ENCODE data around the gene NKD2.
"Not testable (repeated sequence)": the region's sequence is repeated elsewhere in the genome, so short reads cannot be mapped to it uniquely, and the experiment has no call there.

The NKD2 gene

DNA sequence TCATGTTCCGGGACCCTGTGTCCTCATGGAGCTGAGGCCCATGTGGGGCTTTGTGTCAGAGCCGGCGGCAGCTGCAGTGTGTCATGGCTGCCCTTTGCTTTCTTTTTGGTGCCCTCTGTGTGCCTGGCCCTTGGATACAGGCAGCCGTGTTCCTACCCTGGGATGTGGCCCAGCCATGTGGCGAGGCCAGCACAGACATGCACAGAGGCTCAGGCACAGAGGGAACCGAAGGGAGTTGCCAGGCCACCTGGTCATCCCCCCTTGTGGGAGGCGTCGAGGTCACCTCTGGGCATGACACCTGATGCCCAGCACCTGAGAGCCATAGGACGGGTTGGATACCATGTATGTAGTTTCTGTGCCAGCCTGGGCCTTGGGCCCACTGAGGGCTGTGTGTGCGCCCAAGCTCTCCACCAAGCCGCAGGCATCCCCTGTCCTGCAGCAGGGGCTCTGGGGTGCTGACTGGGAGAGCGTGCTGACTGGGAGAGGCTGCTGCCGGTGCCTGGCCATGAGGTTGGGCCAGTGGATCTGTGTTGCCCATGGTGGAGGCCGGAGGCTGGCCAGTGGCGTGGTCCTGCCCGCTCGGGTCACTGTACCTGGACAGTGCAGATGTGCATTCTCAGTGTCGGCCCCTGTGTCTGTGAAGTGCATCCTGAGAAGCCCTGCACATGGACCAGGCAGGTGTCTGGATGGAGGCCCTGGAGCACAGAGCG, 4.8 kb downstream of the NKD2 start:
- no peak for DNase-seq (ENCODE audit: low read depth, low spot score)

DNA sequence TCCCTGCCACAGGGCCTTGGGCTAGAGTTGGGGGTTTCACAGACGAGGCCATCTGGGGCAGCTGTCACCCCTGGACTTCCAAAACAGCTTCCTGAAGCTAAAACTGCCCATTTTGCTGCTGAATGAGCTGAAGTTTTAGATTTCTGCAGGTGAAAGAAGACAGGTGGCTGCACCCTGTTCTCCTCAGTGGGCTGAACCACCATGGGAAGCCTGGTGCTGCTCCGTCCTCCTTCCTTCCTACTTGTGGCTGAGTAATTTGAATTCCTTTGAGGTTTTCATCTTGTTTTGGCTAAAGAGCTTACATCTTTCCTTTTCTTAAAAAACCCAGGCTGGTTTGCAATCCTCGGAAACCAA, 5.3 kb downstream of the NKD2 start:
- no peak for DNase-seq (ENCODE audit: low read depth, low spot score)

DNA sequence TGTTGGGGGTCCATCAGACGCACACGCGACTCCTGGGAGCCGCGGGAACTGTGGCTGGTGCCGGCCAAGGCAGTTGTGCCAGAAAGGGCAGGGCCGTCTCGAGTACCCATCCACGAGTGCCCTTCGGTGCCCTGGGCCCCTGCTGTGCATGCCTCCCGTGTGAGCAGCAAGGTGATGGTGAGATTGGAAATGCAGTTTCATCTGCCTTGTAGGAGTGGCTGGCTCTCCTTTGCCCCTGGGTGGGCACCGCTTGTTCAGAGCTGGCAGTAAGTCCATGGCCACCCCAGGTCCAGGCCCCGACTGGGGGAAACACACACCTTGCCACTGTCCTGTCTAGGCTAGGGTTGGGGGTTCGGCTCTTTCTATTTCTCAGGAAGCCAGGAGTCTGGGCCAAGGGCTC, 5.7 kb downstream of the NKD2 start:
- no peak for DNase-seq (ENCODE audit: low read depth, low spot score)

DNA sequence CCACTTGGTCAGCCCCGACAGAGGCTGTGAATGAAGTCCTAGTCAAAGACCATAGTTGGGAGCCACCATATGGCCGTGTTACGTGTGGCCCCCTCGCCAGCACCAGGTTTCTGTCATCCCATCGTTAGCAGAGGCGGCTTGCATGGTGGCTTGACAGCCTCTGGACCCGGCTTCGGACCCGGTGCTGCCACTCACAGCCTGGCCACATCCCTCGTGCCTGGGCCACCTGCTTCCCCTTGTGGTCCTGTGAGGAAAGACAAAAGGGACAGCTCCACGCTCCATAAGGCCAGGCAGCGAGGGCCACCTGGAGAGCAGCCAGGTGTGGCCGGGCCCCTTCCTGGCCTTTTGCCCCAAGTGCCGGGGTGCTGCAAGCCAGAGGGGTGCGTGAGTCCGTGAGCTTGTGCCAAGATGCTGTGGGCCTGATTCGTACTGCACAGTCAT, 6.2 kb downstream of the NKD2 start:
- no peak for DNase-seq (ENCODE audit: low read depth, low spot score)

DNA sequence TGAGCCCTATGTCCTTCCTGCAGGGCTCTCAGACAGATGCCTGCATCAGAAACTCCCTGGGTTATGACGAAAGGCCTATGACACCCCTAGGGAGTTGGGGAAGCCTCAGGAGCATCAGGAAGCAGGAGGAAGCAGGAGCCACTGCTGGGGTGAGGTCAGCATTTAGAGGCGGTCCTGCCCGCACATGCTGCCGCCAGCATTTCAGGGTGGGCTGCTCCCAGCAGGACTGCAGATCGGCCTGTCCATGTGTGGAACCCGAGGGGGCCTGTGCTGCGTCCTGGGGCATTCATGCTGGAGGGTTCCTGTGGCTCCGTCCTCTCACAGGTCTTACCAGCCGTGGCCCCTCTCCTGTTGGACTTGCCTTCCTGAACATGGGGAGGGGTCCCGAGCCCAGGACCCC, 6.9 kb downstream of the NKD2 start:
- DNase-seq (ENCODE audit: low read depth, low spot score) = no peak

DNA sequence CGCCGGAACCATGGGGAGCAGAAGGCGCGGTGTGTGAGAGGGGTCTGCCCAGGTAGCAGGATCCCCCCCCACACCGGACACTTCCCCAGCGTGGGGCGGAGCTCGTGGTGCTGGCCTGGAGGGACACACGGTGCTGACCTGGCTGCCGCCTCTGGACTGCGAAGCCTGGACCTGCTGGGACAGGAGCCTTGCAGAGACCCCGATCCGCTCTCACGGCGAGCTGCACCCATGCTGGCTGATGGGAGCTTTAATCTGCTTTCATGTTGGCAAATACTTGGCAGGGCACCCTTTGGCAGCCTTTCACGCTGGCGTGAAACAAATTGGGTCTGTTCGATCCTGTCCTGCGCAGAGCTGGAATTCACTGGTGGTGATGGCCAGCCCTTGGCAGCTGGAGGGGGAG, 7.4 kb downstream of the NKD2 start:
- DNase-seq (ENCODE audit: low read depth, low spot score) = no peak

DNA sequence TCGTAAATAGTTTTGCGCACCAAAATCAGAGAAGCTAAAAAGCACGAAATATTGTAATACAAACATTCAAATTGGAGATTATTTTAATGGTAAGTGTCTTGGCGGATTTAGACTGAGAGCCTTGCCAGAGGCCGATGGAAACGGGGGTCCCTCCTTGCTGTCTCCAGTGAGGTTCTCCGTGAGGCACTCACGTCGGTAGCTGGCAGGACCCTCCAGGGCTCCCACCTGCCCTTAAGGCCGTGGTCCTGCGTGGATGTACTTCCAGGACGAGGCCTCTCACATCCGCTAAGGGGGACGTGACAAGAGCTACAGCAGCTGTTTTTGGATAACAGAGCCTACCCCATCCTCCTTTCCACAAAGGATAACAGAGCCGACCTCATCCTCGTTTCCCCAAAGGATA, 7.9 kb downstream of the NKD2 start:
- DNase-seq (ENCODE audit: low read depth, low spot score) = no peak

DNA sequence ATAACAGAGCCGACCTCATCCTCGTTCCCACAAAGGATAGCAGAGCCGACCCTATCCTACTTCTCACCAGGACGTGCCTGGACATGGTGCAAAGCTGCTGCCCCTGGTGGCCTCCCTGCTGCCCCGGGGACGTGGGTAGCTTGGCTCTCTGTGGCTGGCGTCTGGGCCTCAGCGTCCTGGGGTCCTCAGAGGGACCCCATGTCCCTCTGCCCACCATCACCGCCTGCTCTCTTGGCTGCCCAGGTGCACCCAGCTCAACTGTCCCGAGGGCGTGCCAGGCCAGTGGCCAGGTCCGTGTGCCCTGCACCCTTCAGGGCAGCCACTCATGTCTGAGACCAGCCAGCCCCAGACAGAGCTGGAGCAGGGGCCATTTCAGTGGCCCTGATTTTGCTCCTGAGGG, 8.5 kb downstream of the NKD2 start:
- no peak for DNase-seq (ENCODE audit: low read depth, low spot score)

DNA sequence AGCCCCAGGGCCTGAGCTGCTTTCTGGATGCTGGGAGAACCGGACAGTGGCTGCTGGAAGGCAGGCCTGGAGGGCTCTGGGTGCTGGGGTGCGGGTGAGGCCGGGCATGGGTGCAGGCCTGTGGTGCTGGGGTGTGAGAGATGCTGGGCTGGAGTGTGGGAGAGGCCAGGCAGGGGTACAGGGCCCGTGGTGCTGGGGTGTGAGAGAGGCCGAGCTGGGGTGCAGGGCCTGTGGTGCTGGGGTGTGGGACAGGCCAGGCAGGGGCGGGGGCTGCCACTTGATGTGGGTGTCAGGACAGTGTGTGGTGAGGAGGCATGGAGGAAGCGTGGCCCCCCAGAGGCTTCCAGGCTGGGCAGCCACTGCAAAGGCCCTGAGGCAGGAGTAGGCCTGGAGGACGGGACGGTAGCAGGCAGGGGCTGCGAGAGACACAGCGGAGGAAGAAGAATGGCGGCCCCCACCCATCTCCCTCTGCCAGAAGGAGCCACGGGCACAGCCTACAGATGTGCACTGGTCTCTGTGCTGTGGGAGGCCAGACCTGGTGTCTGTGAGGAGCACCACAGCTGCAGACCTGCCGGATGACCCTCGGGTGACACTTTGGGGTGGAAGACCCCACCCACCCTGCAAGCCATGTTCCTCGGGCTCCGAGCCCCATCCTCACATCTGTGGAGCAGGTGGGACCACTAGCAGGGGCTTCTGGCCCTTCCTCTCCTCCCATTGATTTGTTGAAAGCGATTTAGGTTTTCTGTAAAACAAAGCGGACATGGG, 9.3 kb downstream of the NKD2 start:
- DNase-seq (ENCODE audit: low read depth, low spot score) = no peak

DNA sequence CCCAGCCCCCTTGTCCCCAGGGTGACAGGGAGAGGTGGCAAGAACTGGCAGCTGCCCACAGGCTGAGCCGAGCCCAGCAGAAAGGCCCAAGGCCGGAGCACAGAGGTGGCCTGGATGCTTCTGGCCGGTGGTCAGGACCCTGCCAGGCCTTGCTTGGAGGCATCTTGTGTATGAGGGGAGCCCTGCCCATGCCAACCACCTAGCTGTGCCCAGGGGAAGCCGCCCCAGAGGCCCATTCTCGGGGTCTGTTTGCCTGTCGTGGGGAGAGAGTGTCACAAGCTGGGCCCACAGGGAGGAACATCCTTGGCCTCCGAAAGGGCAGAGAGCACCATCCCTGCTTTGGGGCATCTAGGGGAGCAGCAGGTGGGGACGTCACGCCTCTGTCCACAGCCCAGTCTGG, 10.0 kb downstream of the NKD2 start:
- DNase-seq (ENCODE audit: low read depth, low spot score) = no peak

DNA sequence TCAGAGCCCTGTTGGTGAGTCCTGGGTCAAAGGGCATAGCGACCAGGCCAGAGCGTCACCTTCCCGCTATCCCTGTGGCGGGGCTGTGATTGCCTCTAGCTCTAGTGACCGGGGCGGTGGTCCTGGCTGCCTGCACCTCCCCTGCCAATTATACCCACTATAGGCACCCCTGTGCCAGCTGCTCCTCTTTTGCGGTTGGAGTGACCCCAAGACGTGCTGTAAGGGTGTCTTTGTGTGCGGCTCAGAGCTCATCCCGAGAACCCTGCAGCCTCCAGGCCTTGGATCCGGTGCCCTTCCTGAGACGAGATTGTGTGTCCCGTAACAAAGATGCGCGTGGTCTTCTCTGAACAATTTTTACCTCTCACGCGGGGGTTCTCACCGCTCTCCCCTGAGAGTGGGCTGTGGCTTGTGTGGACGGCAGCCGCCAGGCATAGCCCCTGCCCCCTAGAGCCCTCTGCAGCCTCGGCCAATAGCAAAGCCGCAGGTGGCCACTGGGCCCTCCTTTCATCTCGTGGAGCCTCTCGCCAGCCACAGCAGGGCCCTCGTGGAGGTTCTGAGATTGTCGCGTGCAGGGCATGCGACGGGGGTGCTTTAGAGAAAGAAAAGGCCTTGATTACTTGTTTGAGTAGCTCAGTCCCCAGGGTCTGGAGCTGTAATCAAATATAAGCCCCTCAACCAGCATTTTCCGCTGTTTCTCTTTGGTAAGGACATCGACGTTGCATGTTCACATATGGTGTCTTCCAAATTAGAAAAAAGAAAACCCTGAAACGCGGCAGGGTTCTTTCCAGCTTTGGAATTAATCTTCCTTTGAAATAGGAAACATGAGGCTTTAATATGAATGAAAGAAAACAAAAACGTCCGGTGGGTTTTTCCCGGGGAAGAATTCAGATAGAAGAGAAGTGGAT, 10.7 kb downstream of the NKD2 start:
- no peak for DNase-seq (ENCODE audit: low read depth, low spot score)

DNA sequence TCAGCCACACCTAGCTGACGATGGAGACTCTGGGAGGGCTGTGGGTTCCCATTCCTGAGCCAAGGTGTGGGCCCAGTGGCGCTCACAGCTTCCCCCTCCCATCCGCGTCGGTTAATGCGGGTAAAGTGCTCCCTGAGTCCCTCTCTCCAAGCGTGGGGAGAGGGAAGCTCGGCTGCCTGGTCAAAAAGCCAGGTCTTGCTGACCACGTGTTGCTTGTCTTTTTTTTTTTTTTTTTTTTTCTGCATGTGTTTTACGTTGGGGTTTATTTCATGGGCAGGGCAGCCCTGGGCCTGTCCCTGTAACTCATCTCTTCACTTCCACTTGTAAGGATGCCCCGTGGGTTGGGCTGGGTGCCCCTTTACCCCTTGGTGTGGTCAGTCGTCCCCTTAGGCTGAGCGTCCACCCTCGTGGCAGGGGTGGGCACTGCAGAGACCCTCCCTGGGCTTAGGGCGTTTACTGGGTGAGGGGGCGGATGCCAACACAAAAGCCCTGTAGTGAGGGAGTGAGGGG, 11.9 kb downstream of the NKD2 start:
- no peak for DNase-seq (ENCODE audit: low read depth, low spot score)

DNA sequence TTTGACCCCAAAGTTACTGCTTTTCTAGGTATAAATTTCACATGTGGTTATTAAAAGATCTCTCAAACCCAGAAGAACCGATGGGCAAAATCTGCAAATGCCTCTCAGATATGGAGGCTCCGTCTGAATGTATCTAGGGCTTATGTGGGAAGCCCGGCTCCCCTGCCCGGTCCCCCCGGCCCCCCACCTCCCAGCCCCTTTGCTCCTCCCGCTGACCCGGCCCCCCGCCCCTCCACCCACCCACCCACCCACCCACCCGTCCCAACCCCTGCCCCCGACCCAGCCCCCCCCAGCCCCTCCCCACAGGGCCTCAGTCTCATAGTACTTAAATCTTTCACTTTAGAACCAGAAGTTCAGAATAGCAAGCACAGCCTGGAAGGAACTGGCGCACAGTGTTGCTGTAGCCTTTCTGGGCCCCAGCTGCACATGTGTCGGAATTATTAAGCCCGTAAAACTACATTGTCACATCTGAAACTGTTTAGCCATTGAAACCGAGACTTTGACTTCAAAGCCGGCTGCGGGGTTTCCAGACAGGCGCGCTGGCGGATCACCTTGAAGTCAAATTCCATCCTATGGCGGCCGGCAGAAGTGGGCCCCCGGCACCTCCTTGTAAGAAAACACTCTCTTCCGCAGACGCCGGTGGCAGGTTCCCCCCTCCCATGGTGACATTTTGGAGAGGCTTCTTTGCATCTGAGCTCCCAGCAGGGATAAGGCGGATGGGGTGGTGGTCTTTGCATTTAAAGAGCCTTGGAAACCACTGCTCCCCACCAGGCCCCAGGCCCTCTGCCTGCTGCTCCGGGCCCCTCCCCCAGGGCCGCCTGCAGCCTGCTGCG, 12.8 kb downstream of the NKD2 start:
- DNase-seq (ENCODE audit: low read depth, low spot score) = no peak

DNA sequence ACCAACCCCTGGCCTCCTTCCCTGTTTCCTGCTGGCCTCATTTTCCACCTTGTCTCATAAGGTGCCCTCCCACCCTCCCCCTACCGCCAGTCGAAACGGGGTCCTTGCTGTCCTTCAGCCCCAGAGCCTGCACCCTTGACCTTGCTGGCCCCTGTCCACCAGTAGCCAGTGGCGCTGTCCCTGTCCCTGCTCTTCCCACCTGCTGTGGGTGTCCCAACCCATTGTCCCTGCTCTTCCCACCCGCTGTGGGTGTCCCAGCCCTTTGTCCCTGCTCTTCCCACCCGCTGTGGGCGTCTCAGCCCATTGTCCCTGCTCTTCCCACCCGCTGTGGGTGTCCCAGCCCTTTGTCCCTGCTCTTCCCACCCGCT, 13.4 kb downstream of the NKD2 start:
- not testable (repeated sequence) for DNase-seq (ENCODE audit: low read depth, low spot score)

DNA sequence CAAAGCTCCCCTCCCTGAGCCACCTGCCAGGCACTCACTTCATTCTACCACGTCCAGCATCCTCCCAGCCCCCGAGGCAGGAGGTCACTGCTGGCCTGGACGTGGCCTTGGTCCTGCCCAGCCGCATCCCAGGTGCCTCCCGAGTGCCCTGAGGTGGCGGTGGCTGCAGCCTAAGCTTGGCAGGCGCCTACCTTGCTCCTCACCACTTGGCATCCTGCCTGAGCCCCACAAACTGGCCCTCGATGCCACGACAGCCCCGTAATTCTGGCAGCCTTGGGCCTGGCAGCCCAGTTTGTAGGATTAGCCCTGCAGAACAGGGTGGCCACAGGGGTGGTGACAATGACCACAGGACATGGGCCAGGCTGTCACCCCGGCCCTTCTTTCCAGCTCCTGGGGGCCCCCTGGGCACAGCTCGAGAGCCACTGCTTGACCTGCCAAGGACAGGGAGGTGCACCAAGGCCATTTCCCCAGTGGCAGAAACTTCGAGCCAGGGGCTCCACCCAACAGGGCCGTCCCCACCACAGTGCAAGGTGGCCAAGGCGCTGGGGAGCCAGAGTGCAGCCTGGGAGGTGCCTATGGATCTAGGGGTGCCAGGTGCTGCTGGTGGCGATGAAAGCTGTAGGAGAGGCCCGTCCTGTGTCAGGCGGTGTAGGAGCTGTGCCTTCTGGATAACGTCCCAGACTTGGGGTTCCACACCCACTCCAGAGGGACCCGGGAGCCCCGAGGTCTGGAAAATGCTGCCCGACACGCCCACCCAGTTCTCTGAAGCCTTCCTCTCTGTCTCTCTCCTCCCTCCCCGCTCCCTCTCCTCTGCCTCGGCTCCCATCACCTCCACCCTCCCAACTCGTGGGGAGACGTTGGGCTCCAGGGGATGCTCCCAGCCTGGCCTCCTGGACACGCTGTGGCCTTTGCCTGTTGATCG, 18.4 kb downstream of the NKD2 start:
- no peak for DNase-seq (ENCODE audit: low read depth, low spot score)

DNA sequence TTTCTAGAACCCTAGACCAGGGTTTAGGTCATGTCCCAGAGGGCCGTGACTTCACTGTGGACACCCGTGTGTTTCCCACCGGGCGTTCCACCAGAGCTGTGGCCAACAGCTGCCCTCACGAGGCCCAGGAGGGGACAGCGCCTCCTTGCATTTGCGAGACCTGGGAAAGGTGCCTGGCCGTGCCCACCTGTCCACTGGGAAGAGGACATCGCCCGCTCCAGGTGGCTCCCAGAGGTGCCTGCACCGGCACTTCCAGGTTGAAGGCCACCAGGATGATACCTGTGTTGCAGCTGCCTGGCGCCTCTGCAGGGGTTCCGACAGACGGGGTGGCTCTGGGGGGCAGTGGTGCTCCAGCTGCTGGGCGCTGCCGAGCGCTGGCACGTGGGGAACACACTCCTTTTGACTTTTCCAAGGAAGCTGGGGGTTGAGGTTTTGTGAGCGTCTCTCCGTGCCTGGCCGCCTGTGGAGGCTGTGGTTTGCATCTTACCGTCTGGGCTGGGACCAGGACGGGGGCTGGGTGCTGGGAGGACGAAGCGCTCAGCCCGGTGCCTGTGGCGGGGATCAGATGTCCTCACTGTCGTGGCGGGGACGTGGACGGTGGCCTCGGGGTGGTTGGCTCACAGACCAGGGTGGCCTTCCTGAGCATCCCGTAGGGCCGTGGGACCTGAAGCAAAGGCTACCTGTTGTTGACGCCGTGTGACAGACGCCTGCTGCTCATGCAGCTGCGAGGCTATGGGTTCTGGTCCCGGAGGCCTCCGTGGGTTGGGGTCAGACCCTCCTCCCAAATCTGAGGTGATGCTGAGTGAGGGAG, 19.2 kb downstream of the NKD2 start:
- no peak for DNase-seq (ENCODE audit: low read depth, low spot score)

DNA sequence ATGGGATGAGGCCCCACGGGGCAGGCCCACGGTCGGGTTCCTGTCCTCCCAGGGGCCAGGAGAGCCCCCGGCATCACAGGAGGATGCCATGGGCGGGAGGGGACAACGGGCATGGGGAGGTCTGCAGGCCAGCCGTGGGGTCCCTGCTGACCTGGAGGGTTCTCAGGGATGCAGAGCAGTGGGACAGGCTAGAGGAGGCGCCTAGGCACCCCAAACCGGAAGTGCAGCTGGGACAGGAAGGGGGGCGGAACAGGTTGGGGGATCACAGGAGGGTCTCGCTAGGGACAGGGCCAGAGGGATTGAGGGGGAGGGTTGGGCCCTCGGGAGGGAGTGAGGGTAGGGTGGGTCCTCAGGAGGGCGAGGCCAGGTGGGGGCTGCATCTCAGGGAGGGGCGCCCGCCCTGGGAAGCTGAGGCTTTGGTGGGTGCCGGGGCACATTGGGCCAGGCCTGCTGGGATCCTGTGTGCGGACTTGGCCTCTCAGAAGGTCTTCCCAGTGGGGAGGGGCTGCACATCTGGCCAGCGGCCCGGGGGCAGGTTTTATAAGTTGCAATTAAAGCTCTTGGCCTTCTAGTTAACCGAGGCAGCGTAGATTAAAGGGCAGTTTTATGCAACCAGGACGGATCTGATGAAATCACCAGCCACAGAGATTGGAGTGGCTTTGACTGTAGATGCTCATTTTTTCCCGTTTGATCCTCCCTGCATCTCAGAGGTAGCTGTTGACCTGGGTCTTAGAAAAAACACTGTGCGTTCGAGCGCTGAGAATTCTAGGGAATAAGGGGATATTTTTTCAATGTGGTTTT, 20.1 kb downstream of the NKD2 start:
- no peak for DNase-seq (ENCODE audit: low read depth, low spot score)

DNA sequence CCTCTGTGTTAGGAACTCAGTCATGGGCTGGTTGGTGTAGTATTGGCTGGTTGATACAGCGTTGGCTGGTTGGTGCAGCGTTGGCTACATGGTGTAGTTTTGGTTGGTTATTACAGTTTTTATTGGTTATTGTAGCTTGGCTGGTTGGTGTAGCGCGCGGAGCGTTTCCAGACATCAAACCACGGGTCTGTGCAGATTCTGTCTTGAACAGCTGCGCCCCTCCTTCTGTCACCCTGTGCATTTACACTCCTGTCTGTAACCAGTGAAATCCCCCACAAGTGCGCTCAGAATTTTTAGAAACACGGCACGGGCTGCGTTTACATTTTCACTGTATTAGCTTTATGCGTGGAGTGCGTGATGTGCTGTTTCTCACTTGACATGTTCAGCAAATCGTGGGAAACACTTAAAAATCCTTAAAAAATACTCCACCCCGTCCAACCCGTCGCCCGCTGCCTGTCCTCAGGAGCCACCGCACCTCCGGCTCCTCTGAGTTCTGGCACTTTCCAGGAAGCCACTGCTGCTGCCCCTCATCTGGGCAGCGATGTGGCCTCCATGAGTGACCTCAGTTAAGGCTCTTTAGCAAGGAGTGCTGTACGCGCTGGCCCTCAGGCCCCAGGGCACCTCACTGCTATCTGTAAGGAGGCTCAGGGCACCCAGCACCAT, 20.8 kb downstream of the NKD2 start:
- DNase-seq (ENCODE audit: low read depth, low spot score) = no peak

Measured in astrocyte of the hippocampus (primary cell).